LoVo (cell line): ENCODE measurements around the gene OBP2A.

ENCODE experiments used
- DNase-seq: peaks from one replicate; pipeline ENCODE4 v3.0.0-alpha.2; 2016; ENCODE audit warnings: low spot score

Gene OBP2A

GRCh38 chr9:135579356-135579755, 33.4 kb downstream of the OBP2A start:
- no peak for DNase-seq

- no peak for DNase-seq
Measured at GRCh38 chr9:135579889-135580660, 34.1 kb downstream of the OBP2A start.

- no peak for DNase-seq
Measured at GRCh38 chr9:135580664-135581380, 34.9 kb downstream of the OBP2A start.

DNA sequence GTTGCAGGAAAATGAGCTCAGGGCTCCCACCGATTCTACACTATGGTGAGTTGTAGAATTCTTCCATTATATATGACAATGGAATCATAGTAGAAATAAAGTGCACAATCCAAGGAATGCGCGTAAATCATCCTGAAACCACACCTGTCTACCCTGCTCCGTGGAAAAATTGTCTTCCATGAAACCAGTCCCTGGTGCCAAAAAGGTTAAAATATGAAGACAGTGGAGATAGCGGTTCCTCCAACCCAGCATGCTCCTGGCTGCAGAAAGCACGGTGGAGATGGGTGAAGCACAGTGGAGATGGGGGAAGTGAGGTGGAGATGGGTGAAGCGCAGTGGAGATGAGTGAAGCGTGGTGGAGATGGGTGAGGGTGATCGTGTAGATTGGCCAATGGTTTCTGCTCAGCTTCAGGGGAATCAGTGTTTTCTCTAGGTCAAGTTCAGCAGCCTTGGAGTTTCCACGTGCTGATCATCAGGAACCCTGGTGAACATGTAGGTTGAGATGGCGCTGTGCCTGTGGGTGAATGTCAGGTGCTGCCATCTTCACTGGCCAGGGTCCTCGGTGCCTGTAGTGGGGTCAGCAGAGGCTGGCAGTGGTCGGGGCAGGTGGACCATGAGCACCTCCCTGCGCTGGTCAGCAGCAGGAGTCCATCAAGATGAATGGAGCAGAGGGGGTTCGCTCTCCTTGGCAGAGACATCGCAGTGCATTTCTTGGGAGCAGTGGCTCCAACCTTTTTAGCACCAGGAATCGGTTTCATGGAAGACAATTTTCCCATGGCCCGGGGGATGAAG, 35.9 kb downstream of the OBP2A start:
- no peak for DNase-seq

DNA sequence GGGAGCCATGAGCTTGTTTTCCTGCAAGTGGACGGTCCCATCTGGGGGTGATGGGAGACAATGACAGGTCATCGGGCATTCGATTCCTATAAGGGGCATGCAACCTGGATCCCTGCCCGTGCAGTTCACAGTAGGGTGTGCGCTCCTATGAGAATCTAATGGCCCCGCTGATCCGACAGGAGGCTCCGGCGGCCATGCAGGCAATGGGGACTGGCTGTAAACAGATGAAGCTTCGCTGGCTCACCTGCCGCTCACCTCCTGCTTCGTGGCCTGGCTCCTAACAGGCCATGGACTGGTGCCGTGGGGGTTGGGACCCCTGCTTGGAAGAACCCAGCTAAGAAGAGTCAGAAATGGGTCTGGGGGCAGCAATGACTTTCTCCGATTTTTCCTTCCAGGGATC, 36.6 kb downstream of the OBP2A start:
- DNase-seq, result no peak

DNA sequence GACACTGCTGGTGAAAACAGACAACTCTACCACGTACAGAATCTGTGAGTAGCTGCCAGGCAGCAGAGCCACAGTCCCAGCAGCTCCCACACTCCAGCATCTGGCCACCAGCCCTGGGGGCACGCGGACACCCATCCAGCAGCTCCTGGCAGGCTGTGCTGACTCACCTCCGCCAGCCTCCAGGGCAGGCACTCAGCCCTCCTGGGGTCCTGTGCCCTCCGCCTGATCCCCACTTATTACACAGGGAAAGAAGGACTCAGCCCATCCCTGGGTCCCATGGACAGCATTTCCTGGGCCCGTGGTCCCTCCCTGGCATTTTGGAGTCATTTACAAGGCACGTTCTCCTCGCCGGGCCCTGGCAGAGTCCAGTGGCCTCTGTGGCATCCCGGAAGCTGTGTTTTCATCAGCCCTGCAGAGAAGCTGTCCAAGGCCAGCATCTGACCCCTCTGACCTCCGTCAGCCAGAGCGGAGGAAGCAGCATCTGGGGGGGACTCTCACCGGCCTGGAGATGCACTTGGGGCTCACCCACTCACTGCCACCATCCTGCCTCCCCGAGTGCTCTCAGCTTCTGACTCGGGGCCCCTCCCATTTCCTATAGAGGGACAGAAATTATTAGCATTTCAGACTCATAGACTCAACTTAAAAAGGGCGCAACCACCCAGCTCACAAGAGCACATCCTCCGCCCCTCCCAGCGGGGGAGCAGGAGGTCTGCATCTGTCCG, 37.2 kb downstream of the OBP2A start:
- no peak for DNase-seq

- DNase-seq, result no peak
Measured at GRCh38 chr9:135583688-135584011, 37.7 kb downstream of the OBP2A start.

DNA sequence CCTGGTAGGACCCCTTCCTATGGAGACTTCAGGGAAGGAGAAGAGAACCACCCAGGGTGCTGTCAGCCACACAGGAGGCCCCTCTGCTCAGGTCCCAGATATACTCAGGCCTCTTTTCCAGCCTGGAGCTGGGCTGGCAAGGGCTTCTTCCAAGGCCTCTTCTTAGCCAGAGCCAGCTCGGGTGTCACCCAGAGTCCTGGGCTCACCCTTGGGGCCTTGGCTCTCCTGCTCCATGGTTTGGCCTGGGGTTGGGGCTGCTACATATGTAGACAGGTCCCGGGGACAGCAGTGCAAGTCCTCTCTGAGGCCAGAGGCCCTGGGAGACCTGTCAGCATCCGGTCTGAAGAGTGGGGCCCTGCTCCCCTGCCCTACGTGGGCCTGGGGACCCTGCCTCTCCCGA, 38.4 kb downstream of the OBP2A start:
- no peak for DNase-seq

DNA sequence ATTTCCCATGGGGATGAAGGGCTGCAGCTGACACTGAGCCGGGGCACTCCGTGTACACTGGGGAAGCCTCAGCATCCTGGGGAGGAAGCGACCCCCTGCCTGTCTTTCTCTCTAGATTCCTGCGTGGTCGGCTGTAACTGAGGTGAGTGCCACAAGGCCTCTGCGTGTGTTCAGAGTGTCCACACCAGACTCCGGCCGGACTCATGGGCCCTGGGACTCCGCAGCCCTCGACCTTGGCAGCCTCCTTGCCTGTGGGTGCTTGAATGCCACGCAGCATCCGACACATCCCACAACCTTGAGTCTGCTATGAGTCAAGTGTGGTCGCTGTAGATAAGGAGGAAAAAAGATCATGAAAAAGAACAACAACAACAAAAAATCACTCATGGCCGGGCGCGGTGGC, 39.0 kb downstream of the OBP2A start:
- no peak for DNase-seq

DNA sequence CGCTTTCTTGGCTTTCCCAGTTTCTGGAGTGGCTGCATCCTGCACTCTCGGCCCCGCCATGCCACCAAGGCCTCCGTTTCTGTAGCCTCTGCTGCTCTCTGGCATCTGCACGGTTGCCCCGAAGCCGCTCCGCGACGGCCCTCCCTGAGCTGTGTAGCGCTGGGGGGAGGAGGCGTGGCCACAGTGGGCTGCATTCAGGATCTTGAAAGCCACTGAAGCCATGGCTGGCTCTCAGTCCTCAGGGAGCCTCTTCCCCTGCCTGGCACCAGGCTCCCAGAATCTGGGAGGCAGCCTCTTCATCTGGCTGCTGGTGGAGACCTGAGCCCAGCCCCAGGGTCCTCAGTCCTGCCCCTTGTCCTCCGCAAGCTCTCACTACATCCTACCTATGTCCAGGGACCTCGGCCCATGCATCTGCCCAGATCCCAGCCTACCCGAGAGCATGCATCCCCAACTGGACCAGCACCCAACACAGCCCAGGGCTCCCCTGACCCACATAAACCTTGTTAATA, 40.7 kb downstream of the OBP2A start:
- DNase-seq, result no peak

DNA sequence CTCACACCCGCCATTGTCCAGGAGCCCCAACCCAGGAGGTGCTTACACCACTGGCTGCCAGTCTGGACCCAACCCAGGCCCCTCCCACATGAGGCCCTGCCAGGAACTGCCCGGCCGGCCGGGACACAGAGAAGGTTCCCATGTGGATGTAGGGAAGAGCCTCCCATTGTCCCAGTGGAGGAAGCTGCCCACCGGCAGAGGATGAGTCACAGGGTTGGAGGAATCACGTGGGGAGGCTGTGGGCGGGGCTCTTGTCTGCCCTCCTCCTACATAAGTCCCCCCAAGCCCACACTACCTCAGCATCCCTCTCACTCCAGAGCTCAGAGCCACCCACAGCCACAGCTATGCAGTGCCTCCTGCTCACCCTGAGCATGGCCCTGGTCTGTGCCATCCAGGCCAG, 41.7 kb downstream of the OBP2A start:
- no peak for DNase-seq

- no peak for DNase-seq
Measured at GRCh38 chr9:135588371-135588770, 42.4 kb downstream of the OBP2A start.

- no peak for DNase-seq
Measured at GRCh38 chr9:135588886-135589595, 43.1 kb downstream of the OBP2A start.

DNA sequence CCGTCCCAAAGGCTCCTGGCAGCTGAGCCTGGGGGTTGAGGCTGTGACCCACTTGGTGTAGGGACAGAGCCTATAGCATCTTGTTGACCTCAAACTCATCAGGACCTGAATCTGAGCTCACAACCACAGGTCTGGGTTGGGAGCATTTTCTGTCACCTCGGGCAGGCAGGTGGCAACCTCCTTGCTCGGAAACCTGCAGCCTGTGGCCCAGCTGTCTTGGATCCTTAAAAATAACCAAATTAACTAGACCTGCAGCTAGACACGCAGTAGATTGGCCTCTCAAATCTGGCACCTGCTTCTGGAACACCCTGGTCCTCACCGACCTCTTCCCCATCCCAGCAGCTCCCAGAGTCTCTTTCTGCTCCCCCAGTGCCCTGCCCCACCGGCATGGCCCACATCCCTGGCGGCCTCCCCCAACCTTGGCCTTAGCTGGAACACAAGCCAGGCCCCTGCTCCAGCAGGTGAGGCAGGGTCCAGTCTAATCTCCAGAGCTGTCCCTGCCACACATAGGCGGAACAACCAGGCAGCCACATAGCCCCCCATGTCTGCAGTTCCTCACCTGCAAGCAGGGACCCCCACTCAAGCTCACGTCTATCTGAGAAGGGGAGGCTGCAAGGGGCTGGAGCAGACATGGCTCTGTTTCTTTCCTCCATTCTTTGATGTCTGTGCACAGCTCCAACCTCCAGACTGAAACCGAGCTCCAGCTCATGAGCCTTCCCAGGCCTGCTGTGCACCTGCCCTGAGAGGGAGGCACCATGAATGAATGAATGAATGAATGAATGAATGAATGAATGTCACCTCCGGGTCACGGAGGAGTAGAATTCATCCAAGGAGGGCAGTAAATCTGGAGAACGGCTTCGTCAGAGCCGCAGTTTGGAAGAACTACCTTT, 43.9 kb downstream of the OBP2A start:
- DNase-seq, result no peak

- no peak for DNase-seq
Measured at GRCh38 chr9:135590486-135591079, 44.7 kb downstream of the OBP2A start.

GRCh38 chr9:135591506-135592330, 45.8 kb downstream of the OBP2A start:
- no peak for DNase-seq

DNA sequence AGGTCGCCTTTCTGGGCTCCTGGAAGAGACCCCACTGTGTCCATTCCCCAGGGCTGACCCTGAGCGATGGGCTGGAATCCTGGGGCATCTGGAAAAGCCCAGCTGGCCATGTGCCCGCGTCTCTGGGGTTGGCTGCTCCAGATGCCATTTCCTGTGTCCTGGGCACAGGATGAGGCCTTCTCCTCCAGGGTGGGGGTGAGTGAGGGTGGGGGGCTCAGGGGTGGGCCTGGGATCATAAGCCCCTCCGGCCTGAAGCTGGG, 46.3 kb downstream of the OBP2A start:
- no peak for DNase-seq

DNA sequence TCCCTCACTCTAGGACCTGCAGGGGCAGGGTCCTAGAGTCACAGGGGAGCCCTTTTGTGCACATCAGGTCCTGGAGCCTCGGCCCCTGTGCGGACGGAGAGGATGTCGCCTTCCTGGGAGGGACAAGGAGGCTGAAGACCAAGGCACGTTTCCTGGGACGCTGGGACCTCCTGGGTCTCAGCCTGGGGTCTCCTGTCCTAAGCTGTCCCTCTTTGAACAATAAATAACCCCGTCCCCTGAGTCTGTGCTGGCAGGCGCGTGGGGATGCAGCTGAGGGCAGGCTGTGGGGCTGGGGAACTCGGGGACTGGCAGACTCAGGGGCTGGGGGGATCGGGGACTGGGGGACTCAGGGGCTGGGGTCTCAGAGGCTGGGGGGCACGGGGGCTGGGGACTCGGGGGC, 46.7 kb downstream of the OBP2A start:
- DNase-seq, result no peak

DNA sequence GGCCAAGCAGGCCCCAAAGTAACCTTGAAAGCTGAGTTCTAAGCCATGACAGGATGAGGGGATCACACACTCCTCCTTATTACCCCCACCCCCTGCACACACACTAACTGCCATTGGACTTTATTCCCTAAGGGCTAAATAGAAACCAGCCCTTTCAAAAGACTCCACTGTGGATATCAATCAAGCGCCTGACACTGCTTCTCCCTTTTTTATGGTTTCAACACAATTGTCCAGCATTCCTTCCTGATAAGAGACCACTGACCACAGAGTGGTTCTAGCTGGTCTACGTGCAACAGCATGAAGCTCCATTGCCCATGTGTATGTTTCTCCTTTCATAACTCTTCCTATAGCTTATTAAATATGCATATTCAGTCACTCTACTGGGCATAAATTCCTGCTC, 50.3 kb downstream of the OBP2A start:
- DNase-seq, result no peak
